ENCODE measurements around the gene DIS3L2. TPM values are rescaled to one million over a fixed set of nuclear protein-coding genes. Genes with fewer than 3 reads are reported as not detected.
A peak's percentile ranks its signal among the peaks of the same experiment; 100 is the strongest.
"Not testable (repeated sequence)": the region's sequence is repeated elsewhere in the genome, so short reads cannot be mapped to it uniquely, and the experiment has no call there.

The DIS3L2 gene
- total RNA-seq, 2 donors from 2014 or later: 38.8 to 76.0 TPM

- H3K9me3 Mint-ChIP-seq: no peaks in the 10 kb centered on the region
- DNase-seq (ENCODE audit: low spot score): peak; percentile 51
- H3K27ac Mint-ChIP-seq: no peak overlapping the region
- H3K4me3 Mint-ChIP-seq: no peak overlapping the region
- peak in 1 of 2 donors; percentile 15 for ATAC-seq
- H3K27me3 Mint-ChIP-seq: peaks cover 7 to 9% of the 10 kb centered on the region in 2 donors
- no peaks in the 10 kb centered on the region for H3K36me3 Mint-ChIP-seq
- H3K4me1 Mint-ChIP-seq (ENCODE audit: low read depth in 2 of 2): no peaks in the 10 kb centered on the region
Measured at GRCh38 chr2:231932985-231933915, 28.3 kb upstream of the DIS3L2 start.

- H3K36me3 Mint-ChIP-seq: no peaks in the 10 kb centered on the region
- peaks cover 4% of the 10 kb centered on the region in 2 donors for H3K27me3 Mint-ChIP-seq
- ATAC-seq: no peak
- no peak overlapping the region for H3K27ac Mint-ChIP-seq
- H3K4me3 Mint-ChIP-seq: no peak overlapping the region
- no peak for DNase-seq (ENCODE audit: low spot score)
- no peaks in the 10 kb centered on the region for H3K9me3 Mint-ChIP-seq
- H3K4me1 Mint-ChIP-seq (ENCODE audit: low read depth in 2 of 2): no peaks in the 10 kb centered on the region
Measured at GRCh38 chr2:231933916-231934401, 27.6 kb upstream of the DIS3L2 start.

GRCh38 chr2:231934441-231935206 lies 26.9 kb upstream of the DIS3L2 start:
- Mint-ChIP-seq H3K27me3 (no peaks in the 10 kb centered on the region), H3K9me3 (no peaks in the 10 kb centered on the region), H3K36me3 (no peaks in the 10 kb centered on the region), H3K27ac (no peak overlapping the region), H3K4me1 (ENCODE audit: low read depth in 2 of 2) (no peaks in the 10 kb centered on the region), H3K4me3 (no peak overlapping the region)
- no peak for DNase-seq (ENCODE audit: low spot score)
- ATAC-seq: peak in 1 of 2 donors; percentile 13

GRCh38 chr2:231935207-231935524 lies 26.3 kb upstream of the DIS3L2 start:
- ATAC-seq: no peak

GRCh38 chr2:231935815-231936214 lies 25.7 kb upstream of the DIS3L2 start:
- Mint-ChIP-seq H3K27ac (no peak overlapping the region), H3K4me1 (ENCODE audit: low read depth in 2 of 2) (no peaks in the 10 kb centered on the region), H3K9me3 (no peaks in the 10 kb centered on the region), H3K36me3 (no peaks in the 10 kb centered on the region), H3K4me3 (no peak overlapping the region), H3K27me3 (no peaks in the 10 kb centered on the region)
- ATAC-seq: no peak
- DNase-seq (ENCODE audit: low spot score): no peak

More at GRCh38 chr2:231935207-231935524, 26.3 kb upstream of the DIS3L2 start:
- no peak overlapping the region for H3K4me3 Mint-ChIP-seq
- no peak for DNase-seq (ENCODE audit: low spot score)
- no peaks in the 10 kb centered on the region for H3K4me1 Mint-ChIP-seq (ENCODE audit: low read depth in 2 of 2)
- H3K9me3 Mint-ChIP-seq: no peaks in the 10 kb centered on the region
- H3K27me3 Mint-ChIP-seq: no peaks in the 10 kb centered on the region
- no peak overlapping the region for H3K27ac Mint-ChIP-seq
- no peaks in the 10 kb centered on the region for H3K36me3 Mint-ChIP-seq

GRCh38 chr2:231936491-231936890 lies 25.0 kb upstream of the DIS3L2 start:
- H3K27me3 Mint-ChIP-seq: no peaks in the 10 kb centered on the region
- H3K4me1 Mint-ChIP-seq (ENCODE audit: low read depth in 2 of 2): no peaks in the 10 kb centered on the region
- H3K4me3 Mint-ChIP-seq: no peak overlapping the region
- no peak overlapping the region for H3K27ac Mint-ChIP-seq
- ATAC-seq (no peak), DNase-seq (ENCODE audit: low spot score) (no peak)
- H3K36me3 Mint-ChIP-seq: no peaks in the 10 kb centered on the region
- H3K9me3 Mint-ChIP-seq: no peaks in the 10 kb centered on the region

GRCh38 chr2:231937057-231937456 lies 24.5 kb upstream of the DIS3L2 start:
- ATAC-seq (no peak), DNase-seq (ENCODE audit: low spot score) (no peak)
- H3K4me3 Mint-ChIP-seq: no peak overlapping the region
- no peaks in the 10 kb centered on the region for H3K9me3 Mint-ChIP-seq
- H3K27me3 Mint-ChIP-seq: no peaks in the 10 kb centered on the region
- H3K27ac Mint-ChIP-seq: no peak overlapping the region
- no peaks in the 10 kb centered on the region for H3K36me3 Mint-ChIP-seq
- H3K4me1 Mint-ChIP-seq (ENCODE audit: low read depth in 2 of 2): no peaks in the 10 kb centered on the region

- no peak for DNase-seq (ENCODE audit: low spot score)
- no peak overlapping the region for H3K4me3 Mint-ChIP-seq
Measured at GRCh38 chr2:231939022-231939421, 22.5 kb upstream of the DIS3L2 start.

GRCh38 chr2:231940795-231941194 lies 20.7 kb upstream of the DIS3L2 start:
- H3K36me3 Mint-ChIP-seq: no peaks in the 10 kb centered on the region
- H3K4me3 Mint-ChIP-seq: no peak overlapping the region
- H3K27me3 Mint-ChIP-seq: no peaks in the 10 kb centered on the region
- no peak for ATAC-seq
- H3K4me1 Mint-ChIP-seq (ENCODE audit: low read depth in 2 of 2): no peaks in the 10 kb centered on the region
- DNase-seq (ENCODE audit: low spot score): no peak
- no peaks in the 10 kb centered on the region for H3K9me3 Mint-ChIP-seq
- H3K27ac Mint-ChIP-seq: no peak overlapping the region

More at GRCh38 chr2:231939022-231939421, 22.5 kb upstream of the DIS3L2 start:
- Mint-ChIP-seq H3K27me3 (no peaks in the 10 kb centered on the region), H3K4me1 (ENCODE audit: low read depth in 2 of 2) (no peaks in the 10 kb centered on the region), H3K36me3 (no peaks in the 10 kb centered on the region), H3K9me3 (no peaks in the 10 kb centered on the region), H3K27ac (no peak overlapping the region)
- ATAC-seq: no peak

GRCh38 chr2:231941673-231942072 lies 19.8 kb upstream of the DIS3L2 start:
- no peak for ATAC-seq
- H3K4me1 Mint-ChIP-seq (ENCODE audit: low read depth in 2 of 2): no peaks in the 10 kb centered on the region

GRCh38 chr2:231942180-231942579 lies 19.3 kb upstream of the DIS3L2 start:
- no peaks in the 10 kb centered on the region for H3K27me3 Mint-ChIP-seq
- ATAC-seq (no peak), DNase-seq (ENCODE audit: low spot score) (no peak)
- H3K9me3 Mint-ChIP-seq: no peaks in the 10 kb centered on the region
- no peaks in the 10 kb centered on the region for H3K4me1 Mint-ChIP-seq (ENCODE audit: low read depth in 2 of 2)
- no peak overlapping the region for H3K4me3 Mint-ChIP-seq
- no peaks in the 10 kb centered on the region for H3K36me3 Mint-ChIP-seq
- H3K27ac Mint-ChIP-seq: no peak overlapping the region

More at GRCh38 chr2:231941673-231942072, 19.8 kb upstream of the DIS3L2 start:
- no peaks in the 10 kb centered on the region for H3K27me3 Mint-ChIP-seq
- H3K9me3 Mint-ChIP-seq: no peaks in the 10 kb centered on the region
- no peak overlapping the region for H3K4me3 Mint-ChIP-seq
- no peak for DNase-seq (ENCODE audit: low spot score)
- H3K36me3 Mint-ChIP-seq: no peaks in the 10 kb centered on the region
- no peak overlapping the region for H3K27ac Mint-ChIP-seq

- ATAC-seq (peak in 1 of 2 donors; percentile 20), DNase-seq (ENCODE audit: low spot score) (no peak)
- no peaks in the 10 kb centered on the region for H3K36me3 Mint-ChIP-seq
- no peak overlapping the region for H3K4me3 Mint-ChIP-seq
- H3K9me3 Mint-ChIP-seq: no peaks in the 10 kb centered on the region
- no peak overlapping the region for H3K27ac Mint-ChIP-seq
- peaks cover 8 to 10% of the 10 kb centered on the region in 2 donors for H3K27me3 Mint-ChIP-seq
- no peaks in the 10 kb centered on the region for H3K4me1 Mint-ChIP-seq (ENCODE audit: low read depth in 2 of 2)
Measured at GRCh38 chr2:231946241-231946814, 15.2 kb upstream of the DIS3L2 start.

- not testable (repeated sequence) for ATAC-seq; H3K36me3 Mint-ChIP-seq; DNase-seq (ENCODE audit: low spot score); H3K4me1 Mint-ChIP-seq (ENCODE audit: low read depth in 2 of 2); H3K27ac Mint-ChIP-seq; H3K4me3 Mint-ChIP-seq; H3K9me3 Mint-ChIP-seq
- H3K27me3 Mint-ChIP-seq: peaks cover 13 to 16% of the 10 kb centered on the region in 2 donors
Measured at GRCh38 chr2:231947112-231947511, 14.4 kb upstream of the DIS3L2 start.

- DNase-seq (ENCODE audit: low spot score) (no peak), ATAC-seq (no peak)
- Mint-ChIP-seq H3K36me3 (no peaks in the 10 kb centered on the region), H3K4me1 (ENCODE audit: low read depth in 2 of 2) (no peaks in the 10 kb centered on the region), H3K4me3 (no peak overlapping the region), H3K27ac (no peak overlapping the region), H3K27me3 (peaks cover 13 to 16% of the 10 kb centered on the region in 2 donors), H3K9me3 (no peaks in the 10 kb centered on the region)
Measured at GRCh38 chr2:231947694-231948093, 13.8 kb upstream of the DIS3L2 start.

All from natural killer cell treated with Interleukin-12 subunit alpha and Interleukin-12 subunit beta and Interleukin-15 and Interleukin-18, amount 100 ng/mL, for 72 hours (primary cell).